ENCODE measurements around the gene UNC13B. TPM values are rescaled to one million over a fixed set of nuclear protein-coding genes. Genes with fewer than 3 reads are reported as not detected.

UNC13B gene
- total and polyA plus RNA-seq, 2 of the 8 experiments (the other 6 are each of a cell fraction or from before 2014, with no cell fraction given) = 23.1 to 51.7 TPM

GRCh38 chr9:35273591-35273990, 111.8 kb downstream of the UNC13B start:
- Histone ChIP-seq H2BK15ac (ENCODE audit: low read length) (no peak overlapping the region), H3K4ac (replicated peaks; ENCODE audit: insufficient read length, low read depth, low read length) (no peak overlapping the region), H3K4me1 (replicated peaks in 1 of 4; ENCODE audit: control insufficient read depth in 3 of 4, insufficient read depth in 4 of 4, low read length in 3 of 4) (no peaks in the 10 kb centered on the region), H2BK120ac (replicated peaks; ENCODE audit: low read depth, low read length) (no peak overlapping the region), H3K56ac (replicated peaks; ENCODE audit: insufficient read length, low read depth, low read length) (no peak overlapping the region), H2AFZ (ENCODE audit: low read length) (no peak overlapping the region), H2BK12ac (ENCODE audit: low read depth, low read length) (no peak overlapping the region), H3K27me3 (replicated peaks in 1 of 4; ENCODE audit: control insufficient read depth in 3 of 4, extremely low read depth in 1 of 4, insufficient read depth in 3 of 4, low read length in 3 of 4) (no peaks in the 10 kb centered on the region), H4K8ac (ENCODE audit: extremely low read depth, insufficient read depth, low read length) (no peak overlapping the region), H3K18ac (ENCODE audit: extremely low read depth, low read length) (no peak overlapping the region), H3K4me3 (ENCODE audit: extremely low read depth in 1 of 4, insufficient read depth in 2 of 4, low read depth in 3 of 4, low read length in 4 of 4) (no peak overlapping the region), H3K23me2 (ENCODE audit: low read depth, low read length) (no peaks in the 10 kb centered on the region), H3K23ac (ENCODE audit: insufficient read length) (no peak overlapping the region), H3K79me1 (ENCODE audit: low read depth, low read length) (no peaks in the 10 kb centered on the region), H3K27ac (ENCODE audit: low read depth, low read length) (no peak overlapping the region), H3K36me3 (ENCODE audit: control insufficient read depth in 2 of 4, insufficient read depth in 4 of 4, low read length in 3 of 4) (no peaks in the 10 kb centered on the region), H4K91ac (replicated peaks; ENCODE audit: insufficient read length, low read length) (no peak overlapping the region), H3K14ac (ENCODE audit: insufficient read length) (no peak overlapping the region), H4K5ac (ENCODE audit: insufficient read length, low read depth, low read length) (no peak overlapping the region), H2BK5ac (ENCODE audit: low read depth, low read length) (no peak overlapping the region), H3K9me3 (ENCODE audit: insufficient read depth in 2 of 2, low read depth in 1 of 2, low read length in 1 of 2) (no peaks in the 10 kb centered on the region), H3K9ac (replicated peaks in 1 of 4; ENCODE audit: extremely low read depth in 1 of 4, low read depth in 3 of 4, low read length in 3 of 4) (no peak overlapping the region), H2AK5ac (ENCODE audit: low read depth, low read length) (no peak overlapping the region), H2BK20ac (ENCODE audit: low read length) (no peak overlapping the region), H3K4me2 (ENCODE audit: insufficient read depth in 1 of 2, low read depth in 2 of 2, low read length in 2 of 2) (no peak overlapping the region), H4K20me1 (replicated peaks in 1 of 2; ENCODE audit: control insufficient read depth in 1 of 2, insufficient read depth in 2 of 2, low read length in 2 of 2) (no peaks in the 10 kb centered on the region), H3K79me2 (ENCODE audit: control insufficient read depth in 1 of 2, insufficient read depth in 2 of 2, low read length in 2 of 2) (no peaks in the 10 kb centered on the region)
- FAIRE-seq (no peak), DNase-seq (ENCODE audit: low read depth in 1 of 2, low spot score in 2 of 2) (no peak)
- TF ChIP-seq CHD1 (IDR thresholded peaks at IDR 0.05; ENCODE audit: low read depth, low read length) (no peak), KDM5A (IDR thresholded peaks at IDR 0.05; ENCODE audit: low read length) (no peak), FOSL1 (IDR thresholded peaks at IDR 0.05; ENCODE audit: insufficient read depth, low read depth, low read length) (no peak), SIRT6 (IDR thresholded peaks at IDR 0.05; ENCODE audit: low read length) (no peak), TCF12 (IDR thresholded peaks at IDR 0.05; ENCODE audit: low read depth, low read length) (no peak), NRF1 (IDR thresholded peaks at IDR 0.05; ENCODE audit: low read depth, low read length) (no peak)
- ChIA-PET POLR2A (ENCODE audit: partially characterized antibody) (no interaction called here), CTCF (ENCODE audit: partially characterized antibody) (interaction anchor here (0.6 to 1.7 kb wide), 5 partner anchors 13 to 131 kb away, joined by 3 to 6 read pairs (median 3); no protein-coding TSS in a partner anchor)
- WGBS, 2 experiments (ENCODE audit: extremely low coverage in 1 of 2, insufficient coverage in 1 of 2, insufficient read length in 1 of 2, insufficient replicate concordance in 2 of 2, low coverage in 1 of 2, low lambda C conversion rate in 2 of 2, missing lambda C conversion rate in 1 of 2) = 86% methylated on average over 5 of the region's 5 CpGs; no CpG with 5 or more reads in 1 of the 2 experiments
